Renal cortical epithelial cell (primary cell): ENCODE data around the gene GRM2. TPM values are rescaled to one million over a fixed set of nuclear protein-coding genes. Genes with fewer than 3 reads are reported as not detected.
A peak's percentile ranks its signal among the peaks of the same experiment; 100 is the strongest.
"Not testable (repeated sequence)": the region's sequence is repeated elsewhere in the genome, so short reads cannot be mapped to it uniquely, and the experiment has no call there.

Experiments used
- DNase-seq: peaks from one replicate; pipeline ENCODE4 v3.0.0-alpha.2; 2011; ENCODE audit warnings: low read depth
- total RNA-seq: library from RNA; depleted of rRNA; stranded (reverse); fragments of >200 nt; gene quantifications from 2 replicates; pipeline ENCODE4 v1.2.3, GENCODE V29; 2014

The GRM2 gene
- total RNA-seq, 1 donor from 2014 or later: 0.05 TPM

DNA sequence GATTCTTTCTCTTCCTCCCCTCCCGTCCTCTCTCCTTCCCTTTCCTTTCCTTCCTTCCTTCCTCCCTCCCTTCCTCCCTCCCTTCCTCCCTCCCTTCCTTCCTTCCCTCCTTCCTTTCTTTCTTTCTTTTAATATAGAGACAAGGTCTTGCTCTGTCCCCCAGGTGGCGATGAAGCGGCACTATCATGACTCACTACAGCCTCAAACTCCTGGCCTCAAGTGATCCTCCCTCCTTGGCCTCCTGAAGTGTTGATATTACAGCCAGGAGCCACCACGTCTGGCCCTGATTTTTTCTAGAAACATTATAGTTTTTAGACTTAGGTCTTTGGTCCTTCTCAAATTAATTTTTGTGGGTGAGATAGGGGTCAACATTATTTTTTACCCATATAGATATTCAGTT, 15.5 kb downstream of the GRM2 start:
- no peak for DNase-seq

DNA sequence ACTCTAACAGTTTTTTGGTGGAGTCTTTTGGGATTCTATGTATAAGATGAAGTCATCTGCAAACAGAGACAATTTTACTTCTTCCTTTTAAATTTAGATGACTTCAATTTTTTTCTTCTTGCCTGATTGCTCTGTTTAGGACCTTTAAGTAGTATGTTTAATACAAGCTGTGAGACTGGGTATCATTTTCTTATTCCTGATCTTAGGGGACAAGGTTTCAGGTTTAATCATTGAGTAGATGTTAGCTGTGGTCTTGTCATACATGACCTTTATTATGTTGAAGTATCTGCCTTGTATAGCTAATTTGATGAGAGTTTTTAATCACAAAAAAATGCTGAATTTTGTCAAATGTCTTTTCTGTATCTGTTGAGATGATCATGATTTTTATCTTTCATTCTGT, 20.6 kb downstream of the GRM2 start:
- DNase-seq: no peak

DNA sequence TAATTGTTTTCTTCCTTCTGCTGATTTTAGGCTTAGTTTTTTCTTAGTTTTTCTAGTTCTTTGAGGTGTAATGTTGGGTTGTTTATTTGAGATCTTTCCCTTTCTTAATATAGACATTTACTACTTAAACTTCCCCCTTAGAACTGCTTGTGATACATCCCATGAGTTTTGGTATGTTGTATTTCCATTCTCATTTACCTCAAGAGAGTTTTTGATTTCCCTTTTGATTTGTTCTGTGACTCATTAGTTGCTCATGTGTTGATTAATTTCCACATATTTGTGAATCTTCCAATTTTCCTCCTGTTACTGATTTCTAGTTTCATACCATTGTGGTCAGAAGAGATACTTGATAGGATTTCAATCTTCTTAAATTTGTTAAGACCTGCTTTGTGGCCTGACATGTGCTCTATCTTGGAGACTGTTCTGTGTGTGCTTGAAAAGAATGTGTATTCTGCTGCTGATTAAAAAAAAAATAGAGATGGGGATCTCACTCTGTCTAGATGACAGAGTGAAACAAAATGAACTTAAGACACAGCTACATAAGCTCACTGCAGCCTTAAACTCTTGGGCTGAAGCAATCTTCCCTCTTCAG, 22.3 kb downstream of the GRM2 start:
- no peak for DNase-seq

DNA sequence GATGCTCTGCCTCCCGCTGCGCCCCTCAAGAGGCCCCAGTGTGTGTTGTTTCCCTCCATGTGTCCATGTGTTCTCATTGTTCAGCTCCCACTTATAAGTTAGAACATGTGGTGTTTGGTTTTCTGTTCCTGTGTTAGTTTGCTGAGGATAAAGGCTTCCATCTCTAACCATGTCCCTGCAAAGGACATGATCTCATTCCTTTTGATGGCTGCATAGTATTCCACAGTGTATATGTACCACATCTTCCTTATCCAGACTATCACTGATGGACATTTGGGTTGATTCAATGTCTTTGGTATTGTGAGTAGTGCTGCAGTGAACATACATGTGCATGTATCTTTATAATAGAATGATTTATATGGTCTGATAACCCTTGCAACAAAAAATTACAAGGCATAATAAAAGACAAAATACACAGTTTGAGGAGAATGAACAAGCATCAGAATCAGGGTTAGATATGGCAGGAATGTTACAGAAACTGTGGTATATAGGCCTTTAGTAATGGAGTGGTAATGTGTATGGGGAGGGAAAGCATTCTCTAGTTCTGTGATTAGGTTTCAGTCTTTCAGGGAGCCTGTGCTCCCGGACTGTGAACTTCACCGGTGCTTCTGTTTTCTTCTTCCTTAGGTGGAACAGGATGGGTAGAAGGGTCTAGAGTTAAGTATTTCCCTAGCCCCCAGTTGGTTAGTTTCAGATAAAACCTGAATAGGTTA, 27.1 kb downstream of the GRM2 start:
- DNase-seq: no peak

DNA sequence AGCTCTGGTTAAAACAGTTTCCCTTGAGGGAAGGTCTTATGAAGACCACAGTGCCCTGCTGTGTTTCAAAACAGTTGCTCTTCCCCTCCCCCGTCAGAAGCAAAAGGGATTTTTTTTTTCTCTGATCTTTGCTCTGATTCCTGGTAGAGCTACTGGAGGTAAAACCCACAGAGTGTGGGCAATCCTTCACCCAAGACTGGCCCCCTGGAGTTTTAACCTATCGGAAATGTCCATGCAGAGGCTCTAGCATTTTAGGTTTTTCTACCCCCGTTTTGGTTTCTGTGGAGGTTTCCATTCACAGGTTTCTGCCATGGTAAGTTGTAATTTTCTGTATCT, 27.7 kb downstream of the GRM2 start:
- no peak for DNase-seq

DNA sequence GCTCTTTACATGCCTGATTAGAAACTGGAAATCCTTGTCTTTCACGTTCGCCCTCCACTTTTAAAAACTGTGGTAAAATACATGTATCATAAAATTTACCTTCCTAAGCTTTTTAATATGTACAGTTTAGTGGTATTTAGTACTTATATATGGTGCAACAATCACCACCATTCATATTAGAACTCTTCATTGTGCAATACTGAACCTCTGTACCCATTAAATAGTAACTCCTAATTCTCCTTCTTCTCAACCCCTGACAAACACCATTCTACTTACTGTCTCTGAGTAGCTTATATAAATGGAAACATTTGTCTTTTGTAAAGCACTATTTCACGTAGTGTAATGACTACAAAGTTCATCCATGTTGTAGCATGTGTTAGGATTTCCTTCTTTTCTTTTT, 28.2 kb downstream of the GRM2 start:
- no peak for DNase-seq

DNA sequence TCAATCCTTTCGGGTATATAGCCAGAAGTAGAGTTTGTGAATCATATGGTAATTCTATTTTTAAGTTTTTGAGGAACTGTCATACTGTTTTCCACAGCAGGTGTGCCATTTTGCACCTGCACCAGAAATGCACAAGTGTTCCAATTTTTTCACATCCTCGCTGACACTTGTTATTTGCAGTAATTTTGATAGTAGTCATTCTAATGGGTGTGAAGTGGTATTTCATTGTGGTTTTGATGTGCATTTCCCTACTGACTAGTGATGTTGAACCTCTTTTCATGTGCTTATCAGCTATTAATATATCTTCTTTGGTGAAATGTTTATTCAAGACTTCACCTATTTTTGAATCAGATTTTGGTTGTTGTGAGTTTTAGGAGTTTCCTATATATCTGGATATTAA, 29.1 kb downstream of the GRM2 start:
- DNase-seq: no peak

DNA sequence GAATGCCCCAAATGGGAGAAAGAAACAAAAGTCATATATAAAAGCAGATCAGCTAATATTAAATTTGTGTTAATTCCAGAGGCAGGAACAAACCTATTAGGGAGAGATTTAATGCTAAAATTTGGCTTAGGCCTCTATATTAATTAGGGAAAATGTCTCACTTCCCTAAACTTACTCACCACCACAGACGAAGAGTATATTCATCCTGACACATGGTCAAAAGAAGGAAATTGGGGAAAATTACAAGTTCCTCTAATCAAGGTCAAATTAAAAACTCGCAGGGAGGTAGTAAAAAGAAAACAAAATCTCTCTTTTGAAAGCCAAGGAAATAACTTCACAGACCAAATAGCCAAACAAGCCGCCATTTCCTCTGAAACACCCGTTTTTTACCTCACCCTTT, 32.2 kb downstream of the GRM2 start:
- DNase-seq: no peak

DNA sequence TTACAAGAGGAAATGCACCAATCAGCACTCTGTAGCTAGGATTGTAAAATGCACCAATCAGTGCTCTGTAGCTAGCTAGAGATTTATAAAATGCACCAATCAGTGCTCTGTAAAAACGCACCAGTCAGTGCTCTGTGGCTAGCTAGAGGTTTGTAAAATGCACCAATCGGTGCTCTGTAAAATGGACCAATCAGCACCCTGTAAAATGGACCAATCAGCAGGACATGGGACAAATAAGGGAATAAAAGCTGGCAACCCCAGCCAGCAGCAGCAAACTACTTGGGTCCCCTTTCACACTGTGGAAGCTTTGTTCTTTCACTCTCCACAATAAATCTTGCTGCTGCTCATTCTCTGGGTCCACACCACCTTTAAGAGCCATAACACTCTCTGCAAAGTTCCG, 35.5 kb downstream of the GRM2 start:
- not testable (repeated sequence) for DNase-seq

DNA sequence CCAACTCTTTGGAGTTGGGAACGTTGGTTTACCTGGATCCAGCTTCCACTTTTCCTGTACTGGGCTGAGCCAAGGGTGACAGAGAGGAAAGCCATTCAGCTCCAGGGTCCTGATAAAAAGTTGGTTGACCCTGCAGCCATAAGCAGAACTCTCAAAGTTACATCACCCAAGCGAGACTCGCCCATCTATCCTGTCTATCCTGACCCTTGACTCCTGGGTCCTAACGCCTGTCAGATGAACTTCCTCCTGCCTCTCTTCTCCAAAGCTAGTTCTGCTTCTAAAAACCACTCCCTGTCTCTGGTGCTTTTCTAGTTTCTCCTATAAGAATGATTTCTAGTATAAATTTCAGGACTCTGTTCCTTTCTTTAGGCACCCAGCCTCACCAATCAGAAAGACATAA, 36.1 kb downstream of the GRM2 start:
- not testable (repeated sequence) for DNase-seq

DNA sequence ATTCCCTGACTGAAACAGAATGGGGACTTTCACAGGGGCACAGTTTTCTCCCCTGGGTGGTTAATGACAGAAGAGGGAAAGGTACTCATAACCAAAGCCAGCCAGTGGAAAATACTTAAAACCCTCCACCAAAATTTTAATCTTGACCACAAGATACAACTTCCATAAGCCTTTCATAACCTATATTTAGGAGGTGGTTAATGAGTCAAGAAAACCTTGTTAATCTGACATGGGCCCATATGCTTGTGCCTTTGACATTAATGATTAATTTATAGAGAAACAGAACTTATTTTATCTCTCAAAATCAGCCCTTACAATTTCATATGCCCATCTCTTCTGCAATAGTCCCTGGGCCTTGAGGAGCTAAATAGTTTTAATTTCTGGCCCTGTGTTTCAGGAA, 41.0 kb downstream of the GRM2 start:
- DNase-seq: no peak

DNA sequence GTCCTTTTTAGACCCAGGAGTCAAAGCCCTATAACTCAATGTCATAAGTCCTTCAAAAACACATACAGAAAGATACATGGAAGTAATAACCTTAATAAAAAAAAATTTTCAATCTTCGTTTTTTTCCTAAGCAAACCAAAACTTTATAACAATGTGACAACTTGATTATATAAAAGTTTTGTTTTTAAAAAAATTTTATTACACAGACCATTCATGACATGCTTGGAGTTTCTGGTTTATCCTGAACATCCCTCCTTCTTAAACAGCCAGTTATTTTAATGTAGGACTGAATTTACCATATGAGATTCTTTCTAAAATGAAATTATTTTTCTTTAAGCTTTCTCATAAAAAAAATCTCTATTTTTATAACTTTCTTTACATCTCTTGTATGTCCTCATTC, 41.5 kb downstream of the GRM2 start:
- no peak for DNase-seq

DNA sequence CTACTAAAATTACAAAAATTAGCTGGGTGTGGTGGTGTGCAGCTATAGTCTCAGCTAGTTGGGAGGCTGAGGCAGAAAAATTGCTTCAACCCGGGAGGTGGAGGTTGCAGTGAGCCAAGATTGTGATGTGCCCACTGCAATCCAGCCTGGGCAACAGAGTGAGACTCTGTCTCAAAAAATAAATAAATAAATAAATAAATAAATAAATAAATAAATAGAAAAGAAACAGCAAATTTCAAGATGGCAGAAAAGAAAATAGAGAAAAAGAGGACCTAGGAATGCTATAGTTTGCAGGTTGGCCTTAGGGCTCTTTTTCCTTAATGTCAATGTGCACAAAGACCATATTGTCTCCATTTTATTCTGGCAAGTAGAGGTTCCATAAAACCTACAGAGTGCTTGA, 44.0 kb downstream of the GRM2 start:
- DNase-seq: no peak

DNA sequence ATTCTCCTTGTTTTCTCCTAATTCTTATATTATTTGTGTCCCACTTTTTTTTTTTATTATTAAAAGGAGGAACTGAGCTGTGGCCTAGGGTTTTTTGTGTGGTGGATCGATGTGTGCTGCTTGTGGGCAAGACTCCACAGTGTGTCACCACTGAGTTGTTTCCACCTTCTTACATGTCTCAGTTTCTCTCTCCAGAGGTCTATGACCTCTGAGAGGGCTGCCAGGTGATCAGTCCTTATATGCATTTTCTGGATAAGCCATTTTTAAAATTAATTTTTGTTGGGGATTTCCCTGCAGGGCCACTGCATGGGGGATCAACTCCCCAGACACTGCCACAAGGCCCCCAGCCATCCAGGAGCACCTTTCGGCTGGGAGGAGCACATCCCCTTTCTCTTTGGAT, 44.4 kb downstream of the GRM2 start:
- DNase-seq: no peak

DNA sequence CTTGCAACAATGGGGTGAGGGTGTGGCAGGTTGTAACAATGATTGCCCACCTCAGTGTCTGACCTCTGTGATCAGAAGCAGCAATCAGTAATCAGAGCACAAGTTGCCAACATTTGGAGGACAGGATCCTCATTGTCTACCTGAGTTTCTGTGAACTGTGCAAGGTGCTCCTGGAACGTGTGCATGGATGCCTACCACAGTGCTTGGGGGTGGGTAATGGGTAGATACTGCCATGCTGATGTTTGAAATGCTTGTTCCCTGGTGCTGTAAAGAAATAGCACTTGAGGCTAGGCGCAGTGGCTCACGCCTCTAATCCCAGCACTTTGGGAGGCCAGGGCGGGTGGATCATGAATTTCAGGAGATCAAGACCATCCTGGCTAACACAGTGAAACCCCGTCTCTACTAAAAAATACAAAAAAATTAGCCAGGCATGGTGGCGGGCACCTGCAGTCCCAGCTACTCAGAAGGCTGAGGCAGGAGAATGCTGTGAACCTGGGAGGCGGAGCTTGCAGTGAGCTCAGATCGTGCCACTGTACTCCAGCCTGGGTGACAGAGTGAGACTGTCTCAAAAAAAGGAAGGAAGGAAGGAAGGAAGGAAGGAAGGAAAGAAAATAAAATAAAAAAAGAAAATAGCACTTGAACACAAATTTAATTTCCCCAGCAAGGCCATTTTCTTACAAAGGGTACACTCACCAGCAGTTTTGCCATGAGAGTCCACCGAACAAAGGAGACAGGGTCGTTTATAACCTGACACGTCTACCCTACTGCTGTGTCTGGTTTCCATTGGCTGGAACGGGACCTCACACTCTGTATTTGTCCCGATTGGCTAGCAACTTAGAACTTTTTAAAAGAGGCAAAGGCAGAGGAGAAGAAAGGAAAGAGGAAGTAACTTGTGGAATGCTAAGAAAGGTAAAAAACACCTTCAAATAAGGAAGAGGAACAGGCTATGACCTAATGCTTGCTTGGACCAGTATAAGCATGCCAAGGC, 47.2 kb downstream of the GRM2 start:
- DNase-seq: peak; percentile 6

DNA sequence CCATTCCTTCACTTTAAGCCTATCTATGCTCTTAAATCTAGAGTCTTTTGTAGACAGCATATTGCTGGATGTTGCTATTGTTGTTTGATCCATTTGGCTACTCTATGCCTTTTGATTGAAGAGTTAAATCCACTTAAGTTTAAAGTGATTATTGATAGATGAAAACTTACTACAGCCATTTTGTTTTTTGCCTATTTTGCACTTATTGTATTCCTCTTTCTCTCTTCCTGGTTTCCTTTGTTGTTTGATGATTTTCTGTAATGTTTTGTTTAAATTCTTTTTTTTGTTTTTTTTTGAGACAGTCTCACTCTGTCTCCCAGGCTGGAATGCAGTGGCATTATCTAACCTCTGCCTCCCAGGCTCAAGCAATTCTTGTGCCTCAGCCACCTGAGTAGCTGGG, 52.3 kb downstream of the GRM2 start:
- no peak for DNase-seq

Other genes with a start within 250 kb of the GRM2 start
- gene DCAF1, start 207.1 kb upstream of the GRM2 start, total RNA-seq: 14.6 and 27.9 TPM in 2 replicates
- 9.6 and 20.3 TPM in 2 replicates for gene RAD54L2, start 168.3 kb upstream of the GRM2 start, total RNA-seq
- 47.2 and 71.1 TPM in 2 replicates for gene TEX264, start 35.8 kb upstream of the GRM2 start, total RNA-seq
- gene IQCF6, start 72.2 kb downstream of the GRM2 start, total RNA-seq: not detected in 2 replicates
- gene IQCF2, start 154.5 kb downstream of the GRM2 start, total RNA-seq: not detected in 2 replicates
- gene IQCF5, start 168.5 kb downstream of the GRM2 start, total RNA-seq: not detected in 2 replicates
- gene IQCF1, start 196.3 kb downstream of the GRM2 start, total RNA-seq: not detected in 2 replicates
- 17.1 and 37.5 TPM in 2 replicates for gene RRP9, start 234.8 kb downstream of the GRM2 start, total RNA-seq
- gene PARP3, start 235.3 kb downstream of the GRM2 start, total RNA-seq: 49.8 and 58.4 TPM in 2 replicates
- gene GPR62, start 248.3 kb downstream of the GRM2 start, total RNA-seq: not detected in 2 replicates